ENCODE results near the gene KIRREL1.

DNA sequence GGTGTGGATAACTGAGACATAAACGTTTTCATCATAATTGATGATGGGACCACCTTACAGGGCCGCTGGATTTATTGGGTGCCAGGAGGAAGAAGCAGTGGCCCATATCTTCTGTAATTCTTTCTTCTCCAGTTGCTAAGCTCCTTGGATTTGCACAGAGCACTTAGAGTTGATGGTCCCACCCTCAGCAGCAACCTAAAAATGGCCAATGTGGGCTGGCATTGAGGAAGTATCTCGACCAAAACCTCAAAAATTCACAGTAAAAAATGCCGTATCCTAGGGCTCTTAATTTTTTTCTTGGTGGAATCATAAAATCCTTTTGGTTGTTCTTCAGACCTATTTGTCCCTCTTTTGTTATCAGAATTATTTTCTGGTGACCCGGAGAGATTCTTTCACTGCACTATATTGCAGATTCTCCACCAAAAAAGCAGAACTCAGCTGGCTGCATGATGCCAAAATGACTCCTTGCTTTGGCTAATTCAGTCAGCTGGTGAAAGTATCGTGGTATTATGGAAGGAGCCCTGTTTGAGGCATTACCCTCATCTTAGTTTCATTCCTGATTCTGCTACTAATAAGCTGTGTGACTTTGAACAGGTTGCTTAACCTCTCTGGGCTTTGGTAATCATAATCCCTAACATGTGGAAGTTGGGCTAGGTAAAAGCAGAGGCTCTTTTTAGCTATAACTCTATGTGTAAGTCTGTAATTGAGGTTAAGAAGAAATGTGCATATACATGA lies 27.6 kb downstream of the KIRREL1 start:
- TF ChIP-seq, protein P1, sequence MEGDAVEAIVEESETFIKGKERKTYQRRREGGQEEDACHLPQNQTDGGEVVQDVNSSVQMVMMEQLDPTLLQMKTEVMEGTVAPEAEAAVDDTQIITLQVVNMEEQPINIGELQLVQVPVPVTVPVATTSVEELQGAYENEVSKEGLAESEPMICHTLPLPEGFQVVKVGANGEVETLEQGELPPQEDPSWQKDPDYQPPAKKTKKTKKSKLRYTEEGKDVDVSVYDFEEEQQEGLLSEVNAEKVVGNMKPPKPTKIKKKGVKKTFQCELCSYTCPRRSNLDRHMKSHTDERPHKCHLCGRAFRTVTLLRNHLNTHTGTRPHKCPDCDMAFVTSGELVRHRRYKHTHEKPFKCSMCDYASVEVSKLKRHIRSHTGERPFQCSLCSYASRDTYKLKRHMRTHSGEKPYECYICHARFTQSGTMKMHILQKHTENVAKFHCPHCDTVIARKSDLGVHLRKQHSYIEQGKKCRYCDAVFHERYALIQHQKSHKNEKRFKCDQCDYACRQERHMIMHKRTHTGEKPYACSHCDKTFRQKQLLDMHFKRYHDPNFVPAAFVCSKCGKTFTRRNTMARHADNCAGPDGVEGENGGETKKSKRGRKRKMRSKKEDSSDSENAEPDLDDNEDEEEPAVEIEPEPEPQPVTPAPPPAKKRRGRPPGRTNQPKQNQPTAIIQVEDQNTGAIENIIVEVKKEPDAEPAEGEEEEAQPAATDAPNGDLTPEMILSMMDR (IDR thresholded peaks at IDR 0.05; ENCODE audit: control extremely low read depth in 1 of 3, insufficient read depth in 1 of 3, low read depth in 1 of 3, low read length in 3 of 3): no peak
- TF ChIP-seq ZNF274 (IDR thresholded peaks at IDR 0.05; ENCODE audit: borderline replicate concordance, extremely low read depth, low read length) (no peak), BACH1 (IDR thresholded peaks at IDR 0.05; ENCODE audit: low read length) (no peak), RAD21 (IDR thresholded peaks at IDR 0.05 in 1 of 2, conservative IDR thresholded peaks at IDR 0.05 in 1 of 2; ENCODE audit: low read depth in 2 of 2, low read length in 2 of 2) (no peak), GABPA (IDR thresholded peaks at IDR 0.05; ENCODE audit: borderline replicate concordance, insufficient read depth, low read length) (no peak), EZH2 (IDR thresholded peaks at IDR 0.05; ENCODE audit: low read depth, low read length, severe bottlenecking) (no peak), SP2 (IDR thresholded peaks at IDR 0.05; ENCODE audit: low read length) (no peak), TAF1 (IDR thresholded peaks at IDR 0.05; ENCODE audit: low read depth, low read length) (no peak), SIRT6 (IDR thresholded peaks at IDR 0.05; ENCODE audit: low read length) (no peak), RBBP5 (IDR thresholded peaks at IDR 0.05; ENCODE audit: borderline replicate concordance, low read depth, low read length) (no peak), RFX5 (IDR thresholded peaks at IDR 0.05; ENCODE audit: borderline replicate concordance, low read depth, low read length) (no peak), NRF1 (IDR thresholded peaks at IDR 0.05; ENCODE audit: low read depth, low read length) (no peak), TCF12 (IDR thresholded peaks at IDR 0.05; ENCODE audit: low read depth, low read length) (no peak)
- TF ChIP-seq, protein P2, sequence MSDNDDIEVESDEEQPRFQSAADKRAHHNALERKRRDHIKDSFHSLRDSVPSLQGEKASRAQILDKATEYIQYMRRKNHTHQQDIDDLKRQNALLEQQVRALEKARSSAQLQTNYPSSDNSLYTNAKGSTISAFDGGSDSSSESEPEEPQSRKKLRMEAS (IDR thresholded peaks at IDR 0.05): no peak
